Stimulated activated CD4-positive, alpha-beta T cell treated with anti-CD3 and anti-CD28 coated beads, Interleukin-4, amount 100 ng/mL, for 1 hour (primary cell): ENCODE measurements around the gene IL4I1.

ENCODE experiments used
- DNase-seq: peaks from one replicate; pipeline ENCODE4 v3.0.0-alpha.2; 2020

IL4I1 gene

DNA sequence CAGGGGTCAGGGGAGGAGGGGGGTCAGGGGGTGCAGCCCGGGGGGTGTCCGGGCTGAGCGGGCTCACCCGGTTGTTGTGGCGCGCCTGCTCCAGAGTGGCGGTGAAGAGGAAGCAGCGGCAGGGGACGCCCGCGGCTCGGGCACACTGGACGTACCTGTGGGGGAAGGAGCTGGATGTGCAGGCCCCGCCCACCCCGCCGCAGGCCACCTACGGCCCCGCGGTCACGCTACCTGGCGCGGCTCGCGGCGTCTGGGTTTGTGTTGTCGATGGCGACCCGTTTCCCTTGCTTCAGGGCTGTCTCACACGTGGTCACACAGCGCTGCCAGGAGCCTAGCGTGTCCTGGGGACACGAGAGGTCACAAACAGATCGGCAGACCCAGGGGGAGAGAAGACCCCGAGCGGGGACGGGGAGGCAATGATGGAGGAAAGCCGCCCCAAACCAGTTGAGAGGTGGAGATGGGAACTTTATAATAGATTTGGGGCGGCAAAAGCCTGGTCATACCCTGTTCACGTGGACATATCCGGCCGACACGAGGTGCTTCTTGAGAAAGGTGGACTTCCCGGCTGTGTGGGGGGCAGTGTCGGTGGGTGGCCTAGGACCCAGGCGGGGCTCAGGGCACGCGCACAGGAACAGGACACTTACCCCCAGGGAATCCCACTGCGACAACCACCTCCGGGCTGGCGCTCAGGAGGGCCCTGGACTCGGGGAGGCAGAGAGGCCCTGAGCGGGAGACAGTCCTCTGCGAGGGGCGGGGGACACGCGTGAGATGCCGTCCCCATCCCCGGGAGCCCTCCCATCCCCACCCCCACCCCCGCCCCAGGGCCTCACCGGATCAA, 34.9 kb downstream of the IL4I1 start:
- no peak for DNase-seq

DNA sequence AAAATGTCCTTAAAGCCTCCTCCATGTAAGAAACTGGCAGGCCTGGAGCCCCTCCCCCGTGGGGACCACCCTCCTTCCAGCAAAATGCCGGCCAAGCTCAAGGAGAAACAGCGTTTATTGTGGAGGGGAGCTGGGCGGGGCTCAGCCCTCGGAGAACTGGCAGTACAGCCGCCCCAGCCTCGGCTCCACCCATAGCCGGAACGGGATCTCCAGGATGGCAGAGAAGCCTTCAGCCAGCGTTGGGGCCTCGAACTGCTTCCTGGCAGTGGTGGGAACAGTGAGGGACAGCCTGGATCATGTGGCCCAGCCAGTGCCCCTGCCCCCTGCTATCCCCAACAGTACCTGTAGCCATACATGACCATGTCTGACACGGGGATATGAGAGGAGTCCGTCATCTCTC, 35.6 kb downstream of the IL4I1 start:
- DNase-seq = no peak

- no peak for DNase-seq
Observed at GRCh38 chr19:49860336-49861102, 36.2 kb downstream of the IL4I1 start.

GRCh38 chr19:49859682-49860335, 36.9 kb downstream of the IL4I1 start:
- peak; percentile 2 for DNase-seq

DNA sequence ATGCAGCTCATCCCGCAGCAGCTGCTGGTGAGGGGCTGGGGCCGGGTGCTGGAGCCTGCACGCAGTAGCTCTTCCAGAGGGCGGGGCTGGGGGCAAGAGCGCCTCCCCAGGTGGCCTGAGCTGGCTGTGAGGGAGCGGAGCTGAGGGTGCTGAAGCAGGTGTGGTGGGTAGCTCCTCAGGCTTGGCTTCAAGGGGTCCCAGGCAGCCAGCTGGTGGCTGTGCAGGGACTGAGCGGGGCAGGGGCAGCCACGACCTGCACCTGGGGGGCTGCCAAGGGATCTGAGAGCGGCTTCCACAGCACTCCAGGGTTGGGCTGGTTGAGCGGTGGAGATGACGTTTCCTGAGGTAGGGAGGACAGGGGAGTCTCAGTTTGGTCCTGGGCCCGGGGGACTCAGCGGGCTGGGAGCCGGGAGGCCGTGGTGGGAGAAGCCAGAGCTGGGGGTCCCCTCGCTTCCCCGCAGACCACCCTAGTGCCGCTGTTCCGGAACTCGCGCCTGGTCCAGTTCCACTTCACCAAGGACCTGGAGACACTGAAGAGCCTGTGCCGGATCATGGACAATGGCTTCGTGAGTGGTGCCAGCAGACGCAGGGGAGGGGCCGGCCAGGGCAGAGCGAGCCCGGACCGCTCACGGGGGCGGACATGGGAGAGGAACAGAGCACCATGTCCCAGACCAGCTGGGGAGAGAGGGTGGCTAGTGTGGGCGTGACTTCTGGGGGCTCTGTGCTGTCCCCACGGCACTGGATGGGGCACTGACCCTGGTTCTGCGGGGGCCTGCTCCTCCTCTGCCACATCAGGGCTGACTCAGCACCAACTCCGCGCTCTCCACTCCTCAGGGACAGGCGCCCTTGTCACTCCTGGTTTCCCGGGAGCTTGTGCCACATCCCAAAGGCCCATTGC, 38.4 kb downstream of the IL4I1 start:
- DNase-seq = no peak

DNA sequence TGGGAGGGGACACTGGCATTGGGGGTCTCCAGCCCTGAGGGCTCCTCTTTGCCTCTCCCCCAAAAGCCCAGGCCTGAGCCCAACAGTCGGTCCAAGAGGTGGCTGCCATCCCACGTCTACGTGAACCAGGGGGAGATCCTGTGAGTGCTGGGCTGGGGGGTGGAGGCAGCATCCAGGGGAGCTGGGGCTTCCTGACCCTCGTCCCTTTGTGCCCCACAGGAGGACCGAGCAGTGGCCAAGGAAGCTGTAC, 38.9 kb downstream of the IL4I1 start:
- DNase-seq = no peak

DNA sequence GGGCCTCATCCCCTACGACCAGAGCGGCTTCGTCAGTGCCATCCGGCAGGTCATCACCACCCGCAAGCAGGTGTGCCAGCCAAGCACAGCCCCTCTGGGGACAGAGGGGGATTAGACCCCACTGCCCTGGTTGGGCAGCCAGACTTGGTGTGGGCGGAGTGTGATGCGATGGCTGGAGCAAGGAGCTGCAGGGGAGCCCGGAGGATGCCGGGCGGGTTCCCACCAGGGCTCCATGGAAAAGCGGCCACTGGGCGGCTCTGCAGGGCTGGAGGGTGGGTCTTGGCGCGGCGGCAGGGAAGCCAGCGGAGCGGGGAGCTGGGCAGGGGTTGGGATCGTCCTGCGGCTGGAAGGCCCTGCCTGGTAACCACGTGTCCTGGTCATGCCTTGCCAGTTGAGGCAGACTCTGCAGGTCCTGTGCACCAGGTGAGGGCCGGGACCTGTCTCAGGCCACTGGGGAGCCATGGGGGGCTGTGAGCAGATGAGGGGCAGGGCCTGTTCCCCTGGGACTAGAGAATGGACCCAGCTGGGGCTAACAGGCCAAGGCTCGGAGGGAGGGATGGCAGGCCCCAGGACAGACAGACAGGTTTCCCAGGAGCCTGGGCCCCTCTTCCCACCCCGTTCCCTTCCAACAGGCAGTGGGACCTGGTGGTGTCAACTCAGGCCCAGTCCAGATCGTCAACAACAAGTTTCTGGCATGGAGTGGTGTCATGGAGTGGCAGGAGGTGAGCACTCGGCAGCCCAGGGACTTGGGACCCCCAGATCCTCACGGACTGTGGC, 39.4 kb downstream of the IL4I1 start:
- DNase-seq = no peak

DNA sequence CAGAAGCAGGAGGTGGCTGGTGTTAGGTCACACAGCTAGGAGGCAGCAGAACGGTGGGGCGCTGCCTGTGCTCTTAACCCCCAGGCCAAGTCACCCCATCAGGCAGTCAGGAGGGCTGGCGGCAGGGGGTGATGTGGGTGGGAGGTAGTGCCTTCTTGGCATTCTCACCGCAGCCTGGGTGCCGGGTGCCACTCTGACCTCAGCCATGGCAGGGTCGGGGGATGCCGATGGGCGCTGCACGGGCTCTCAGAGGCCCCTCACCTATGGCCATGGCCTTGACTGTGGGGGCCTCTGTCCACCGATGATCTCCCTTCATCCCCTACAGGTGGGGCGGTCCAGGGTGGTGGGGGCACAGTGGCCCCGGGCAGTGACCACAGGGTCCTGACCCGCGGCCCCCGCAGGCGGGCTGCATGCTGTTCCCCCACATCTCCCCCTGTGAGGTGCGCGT, 40.1 kb downstream of the IL4I1 start:
- no peak for DNase-seq

DNA sequence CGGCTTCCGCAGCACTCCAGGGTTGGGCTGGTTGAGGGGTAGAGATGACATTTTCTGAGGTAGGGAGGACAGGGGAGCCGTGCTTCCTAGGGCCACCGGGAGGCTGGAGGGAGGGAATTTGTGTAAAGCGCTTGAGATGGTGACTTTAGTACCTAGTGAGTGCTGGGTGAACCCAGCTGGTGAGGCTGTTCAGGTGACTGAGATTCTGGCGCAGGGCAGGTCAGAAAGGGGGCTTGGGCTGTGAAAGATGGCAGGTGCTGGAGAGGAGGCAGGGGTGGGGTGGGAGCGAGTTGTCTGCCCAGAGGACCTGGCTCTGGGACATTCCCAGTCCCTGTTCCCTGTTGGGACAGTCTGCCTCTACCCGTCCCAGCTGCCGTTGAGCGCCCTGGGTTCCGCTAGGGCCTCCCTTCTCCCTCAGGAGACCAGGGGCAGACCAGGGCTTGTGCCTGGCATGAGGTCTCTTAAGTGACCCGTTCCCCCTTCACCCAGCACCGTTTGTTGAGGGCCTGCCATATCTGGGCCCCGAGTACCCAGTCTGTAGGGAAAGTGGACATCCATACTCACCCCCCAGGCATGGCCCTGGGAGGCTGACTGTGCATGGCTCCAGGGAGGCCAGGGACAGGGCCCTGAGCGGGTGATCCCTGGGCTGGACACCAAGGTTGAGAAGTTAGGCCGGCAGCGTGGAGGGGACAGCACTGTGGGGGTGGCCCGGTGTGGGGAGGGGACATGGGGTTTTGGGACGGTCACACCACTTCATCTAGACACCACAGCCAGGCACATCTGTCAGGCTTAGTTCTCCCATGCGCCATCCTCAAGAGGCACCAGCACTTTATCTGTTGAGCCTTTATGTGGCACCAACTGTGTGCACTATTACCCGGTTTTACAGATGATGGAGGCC, 40.8 kb downstream of the IL4I1 start:
- DNase-seq = no peak

- no peak for DNase-seq
Observed at GRCh38 chr19:49855277-49855675, 41.4 kb downstream of the IL4I1 start.

DNA sequence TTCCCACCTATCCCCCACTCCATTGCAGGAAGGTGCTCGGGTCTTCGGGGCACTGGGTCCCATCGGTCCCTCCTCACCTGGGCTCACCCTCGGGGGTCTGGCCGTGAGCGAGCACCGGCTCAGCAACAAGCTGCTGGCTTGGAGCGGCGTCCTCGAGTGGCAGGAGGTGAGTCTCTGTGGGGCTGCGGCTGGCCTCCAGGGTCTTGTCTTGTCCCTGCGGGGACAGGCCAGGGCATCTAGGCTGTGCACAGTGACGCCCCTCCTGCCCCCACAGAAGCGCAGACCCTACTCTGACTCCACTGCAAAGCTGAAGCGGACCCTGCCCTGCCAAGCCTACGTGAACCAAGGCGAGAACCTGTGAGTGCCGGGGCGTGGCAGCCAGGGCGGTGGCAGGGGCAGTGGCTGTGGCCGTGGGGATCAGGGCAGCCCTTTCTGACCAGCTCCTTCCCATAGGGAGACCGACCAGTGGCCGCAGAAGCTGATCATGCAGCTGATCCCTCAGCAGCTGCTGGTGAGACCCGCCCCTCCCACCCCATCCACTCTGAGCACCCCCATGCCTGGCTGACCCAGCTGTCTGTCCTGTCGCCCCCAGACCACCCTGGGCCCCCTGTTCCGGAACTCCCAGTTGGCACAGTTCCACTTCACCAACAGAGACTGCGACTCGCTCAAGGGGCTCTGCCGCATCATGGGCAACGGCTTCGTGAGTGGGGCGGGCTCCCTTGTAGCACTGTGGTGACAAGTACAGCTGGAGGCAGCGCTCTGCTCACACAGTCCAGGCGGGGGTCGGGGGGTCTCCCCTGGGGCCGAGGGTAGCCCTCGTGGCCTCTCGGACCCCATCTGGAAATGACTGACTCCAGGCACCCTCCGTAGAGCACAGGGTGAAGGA, 42.1 kb downstream of the IL4I1 start:
- no peak for DNase-seq

GRCh38 chr19:49853852-49854377, 42.8 kb downstream of the IL4I1 start:
- no peak for DNase-seq

DNA sequence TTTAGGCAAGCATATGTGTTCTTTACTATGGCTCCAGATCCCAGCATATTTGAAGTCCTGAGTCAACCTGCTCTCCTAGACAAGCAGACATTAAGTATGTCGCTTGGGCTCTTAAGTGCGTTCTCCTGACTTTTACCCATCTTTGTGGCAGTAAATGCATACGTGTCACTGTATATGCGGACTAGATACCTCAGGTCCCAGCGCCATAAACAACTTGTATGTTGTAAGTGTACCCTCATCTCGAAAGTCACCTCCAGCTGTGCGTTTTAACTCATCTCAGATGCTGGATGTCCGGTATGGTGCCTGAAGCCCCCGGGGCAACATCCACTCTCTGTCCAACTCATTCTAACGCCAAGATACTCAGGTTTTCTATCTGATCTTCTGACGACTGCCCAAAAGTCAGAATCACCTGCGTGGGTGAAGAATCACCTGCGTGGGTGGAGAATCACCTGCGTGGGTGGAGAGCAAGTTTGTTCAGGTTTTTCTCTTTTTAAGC, 44.0 kb downstream of the IL4I1 start:
- no peak for DNase-seq

GRCh38 chr19:49851456-49852259, 45.0 kb downstream of the IL4I1 start:
- peak; percentile 32 for DNase-seq

- DNase-seq = peak; percentile 87
Observed at GRCh38 chr19:49850487-49851342, 46.0 kb downstream of the IL4I1 start, which contains the start of gene PTOV1. PTOV1 (plus strand) TSS chr19:49851159.

GRCh38 chr19:49850221-49850486, 46.5 kb downstream of the IL4I1 start:
- DNase-seq = no peak

- no peak for DNase-seq
Observed at GRCh38 chr19:49849433-49850220, 47.1 kb downstream of the IL4I1 start.
